Kidney (tissue), 14 donors: Measurements from ENCODE around the gene AATK. TPM values are rescaled to one million over a fixed set of nuclear protein-coding genes. Genes with fewer than 3 reads are reported as not detected.

Source experiments
- DNase-seq, 5 donors: peaks; one replicate each; pipeline ENCODE4 v3.0.0-alpha.2; 2013 to 2020
- FAIRE-seq: peaks from 2 replicates; lab custom pipeline; 2012; peaks lifted over from hg19 to GRCh38; lab: Jason Lieb, UNC
- H3K27ac ChIP-seq, 2 donors: one replicate each; pipeline ENCODE4 v1.7.0; 2013; ENCODE audit warnings: low read depth in 2 of 2, low read length in 2 of 2, inconsistent platforms in 1 of 2
- H3K27me3 ChIP-seq: one replicate; pipeline ENCODE4 v1.7.1; 2013; ENCODE audit warnings: low read length, inconsistent platforms; ENCODE audit not compliant: control insufficient read depth, insufficient read depth
- H3K36me3 ChIP-seq, 3 donors: one replicate each; pipeline versions ENCODE4 v1.7.0 to v1.7.1; 2013; ENCODE audit warnings: low read length in 3 of 3, control low read depth in 1 of 3, inconsistent platforms in 1 of 3; ENCODE audit not compliant: insufficient read depth in 3 of 3, control insufficient read depth in 2 of 3
- H3K4me1 ChIP-seq, 3 donors: one replicate each; pipeline versions ENCODE4 v1.7.0 to v1.7.1; 2013; ENCODE audit warnings: low read length in 3 of 3, inconsistent platforms in 1 of 3, low read depth in 1 of 3; ENCODE audit not compliant: control insufficient read depth in 2 of 3, insufficient read depth in 2 of 3
- H3K4me3 ChIP-seq, 3 donors: one replicate each; pipeline versions ENCODE4 v1.7.0 to v1.8.1; 2013; ENCODE audit warnings: low read length in 3 of 3, control low read depth in 1 of 3, inconsistent platforms in 1 of 3
- H3K9ac ChIP-seq, 3 donors: one replicate each; pipeline versions ENCODE4 v1.7.0 to v1.7.1; 2013; ENCODE audit warnings: low read length in 3 of 3, control low read depth in 1 of 3, inconsistent platforms in 1 of 3
- H3K9me3 ChIP-seq, 3 donors: one replicate each; pipeline versions ENCODE4 v1.7.0 to v1.7.1; 2013; ENCODE audit warnings: low read length in 3 of 3, control low read depth in 1 of 3, inconsistent platforms in 1 of 3; ENCODE audit not compliant: control insufficient read depth in 2 of 3, insufficient read depth in 1 of 3
- CTCF ChIP-seq: IDR thresholded peaks from 3 replicates; pipeline ENCODE4 v1.5.1; 2012; ENCODE audit warnings: mild to moderate bottlenecking, moderate library complexity, borderline replicate concordance; ENCODE audit not compliant: insufficient read depth; ENCODE audit errors: extremely low read depth
- intact Hi-C: fragments of 100-400 bp; cut with DNase I; formaldehyde crosslinking; loops from one replicate; pipeline ENCODE4 v1.11.1; 2022
- polyA plus RNA-seq: library from polyadenylated mRNA; stranded (reverse); fragments of 350-450 nt; fragmentation: Illumina TruSeq; extraction: RNeasy Lipid Tissue Mini Kit (QIAGEN cat#74804); gene quantifications from one replicate; pipeline ENCODE4 v1.2.3, GENCODE V29; 2014; ENCODE audit warnings: low read depth, low replicate concordance; ENCODE audit not compliant: insufficient read depth
- total RNA-seq: library from RNA; stranded (reverse); fragmentation: NEBNext Ultra II Directional; extraction: Animal tissue kit (Norgen Biotek cat#: 25700); gene quantifications from one replicate; pipeline ENCODE4 v1.2.1, GENCODE V29; 2021
- donor health status: control.
- donor health status: control.
- donor health status: control.
- donor health status: control.
- donor health status: control.
- donor health status: DM: yes; HTN: yes; CAD: no.
- donor health status: Normal renal cell carcinoma (clear cell type).

The AATK gene
- total and polyA plus RNA-seq, 2 donors from 2014 or later: 0.65 to 4.2 TPM

GRCh38 chr17:81153340-81153803, 12.6 kb downstream of the AATK start:
- Histone ChIP-seq H3K9me3 (no peaks in the 10 kb centered on the region), H3K9ac (no peak overlapping the region), H3K4me3 (no peak overlapping the region), H3K27me3 (no peaks in the 10 kb centered on the region), H3K27ac (no peak overlapping the region), H3K36me3 (no peaks in the 10 kb centered on the region), H3K4me1 (no peaks in the 10 kb centered on the region)
- FAIRE-seq: no peak
- intact Hi-C loops: no loop called here
- TF ChIP-seq CTCF: no peak
- peak in 1 of 5 donors; percentile 26 for DNase-seq

- no peaks in the 10 kb centered on the region for H3K36me3 ChIP-seq
- no peak overlapping the region for H3K4me3 ChIP-seq
- H3K9ac ChIP-seq: no peak overlapping the region
- no peaks in the 10 kb centered on the region for H3K4me1 ChIP-seq
- FAIRE-seq (no peak), DNase-seq (peak in 1 of 5 donors; percentile 41)
- H3K27me3 ChIP-seq: no peaks in the 10 kb centered on the region
- H3K9me3 ChIP-seq: no peaks in the 10 kb centered on the region
- no peak overlapping the region for H3K27ac ChIP-seq
- no peak for TF ChIP-seq CTCF
- intact Hi-C loops: no loop called here
Observed at GRCh38 chr17:81152288-81152828, 13.7 kb downstream of the AATK start.

- Histone ChIP-seq H3K9me3 (no peaks in the 10 kb centered on the region), H3K36me3 (no peaks in the 10 kb centered on the region), H3K9ac (no peak overlapping the region), H3K27ac (no peak overlapping the region), H3K4me3 (no peak overlapping the region), H3K27me3 (no peaks in the 10 kb centered on the region), H3K4me1 (no peaks in the 10 kb centered on the region)
- TF ChIP-seq CTCF: no peak
- DNase-seq (peak in 1 of 5 donors; percentile 59), FAIRE-seq (no peak)
- intact Hi-C loops: no loop called here
Observed at GRCh38 chr17:81151278-81151677, 14.7 kb downstream of the AATK start.
